HUDEP-2 (cell line): ENCODE measurements around the gene ACACA.
"Not testable (repeated sequence)": the region's sequence is repeated elsewhere in the genome, so short reads cannot be mapped to it uniquely, and the experiment has no call there.

ENCODE experiments used
- DNase-seq, 76 experiments: peaks; one replicate each; lab custom pipeline; 2025; ENCODE audit not compliant: unreplicated experiment in 76 of 76; lab: John Stamatoyannopoulos, UW

Gene ACACA

DNA sequence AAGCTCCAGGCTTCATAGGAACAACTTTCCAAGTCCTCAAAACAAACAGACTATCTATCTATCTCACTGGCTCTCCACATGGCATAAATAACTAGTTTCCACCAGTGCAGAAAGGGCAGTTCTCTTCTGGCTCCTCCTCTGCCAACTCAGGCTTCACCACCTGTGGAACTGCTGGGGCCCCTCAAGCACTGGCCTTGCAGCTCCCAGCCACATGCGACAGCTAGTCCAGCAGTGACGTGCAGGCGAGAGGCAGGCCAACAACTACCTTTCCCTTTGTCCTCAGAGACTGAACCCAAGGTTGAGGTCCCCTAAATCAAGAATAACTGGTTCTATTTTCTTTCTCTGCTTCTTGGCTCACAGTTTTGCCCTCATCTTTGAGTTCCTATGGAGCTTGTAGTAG lies 320.3 kb downstream of the ACACA start:
- DNase-seq, result no peak

DNA sequence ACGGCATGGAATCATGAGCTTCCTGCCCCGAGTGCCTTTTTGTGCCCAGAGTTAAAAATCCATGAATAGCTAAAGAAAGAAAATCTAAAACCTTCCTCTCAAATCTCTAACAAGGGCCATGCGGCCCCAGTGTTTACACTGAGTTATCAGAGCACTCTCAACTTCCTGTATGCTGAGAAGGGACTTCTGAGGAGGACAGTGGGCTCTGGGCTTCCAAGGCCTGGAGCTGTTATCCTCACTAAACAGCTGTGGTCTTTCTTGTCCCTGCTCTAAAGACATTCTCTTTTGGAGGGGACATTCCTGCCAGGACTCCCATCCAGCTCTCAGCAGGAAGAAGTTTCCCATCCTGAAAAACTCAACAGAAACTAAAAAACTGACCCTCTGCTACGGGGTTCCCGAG lies 322.3 kb downstream of the ACACA start:
- DNase-seq, result no peak

DNA sequence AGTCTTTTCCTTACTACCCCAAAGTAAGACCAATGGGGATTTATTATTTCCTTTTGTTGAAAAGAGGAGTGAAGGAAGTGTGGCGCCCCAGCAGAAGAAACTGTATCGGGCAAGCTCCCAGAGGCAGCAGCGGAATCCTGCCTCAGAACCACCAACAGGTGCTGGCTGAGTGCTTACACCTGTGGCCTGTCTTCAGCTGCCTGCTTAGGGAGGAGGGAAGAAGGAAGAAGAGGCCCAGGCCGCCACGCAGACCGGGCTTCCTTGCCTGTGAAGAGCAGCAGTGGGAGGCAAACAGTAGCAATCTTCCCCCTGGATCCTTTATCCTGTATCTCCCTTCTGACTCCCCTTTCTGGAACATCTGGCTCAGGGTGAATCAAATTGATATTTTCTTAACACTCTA lies 323.2 kb downstream of the ACACA start:
- DNase-seq, result no peak

DNA sequence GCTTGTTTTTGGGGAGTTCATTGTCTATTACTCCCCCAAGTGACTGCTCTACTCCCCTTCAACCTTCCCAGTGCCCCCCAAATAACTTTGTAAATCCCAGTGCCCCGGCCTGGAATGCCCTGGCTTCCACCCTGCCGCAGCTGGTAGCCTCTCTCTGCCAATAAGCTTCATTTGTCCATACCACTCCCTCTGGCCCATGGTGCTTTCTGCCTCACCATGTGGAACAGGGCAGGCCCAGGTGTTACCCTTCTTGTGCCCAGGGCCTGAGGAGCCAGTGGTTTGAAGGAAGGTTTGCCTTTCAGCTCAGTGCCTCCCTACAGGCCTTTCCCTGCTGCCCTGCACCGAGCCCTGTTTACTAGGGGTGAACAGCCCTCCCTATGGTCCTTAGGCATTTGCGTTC lies 323.7 kb downstream of the ACACA start:
- DNase-seq, result no peak

DNA sequence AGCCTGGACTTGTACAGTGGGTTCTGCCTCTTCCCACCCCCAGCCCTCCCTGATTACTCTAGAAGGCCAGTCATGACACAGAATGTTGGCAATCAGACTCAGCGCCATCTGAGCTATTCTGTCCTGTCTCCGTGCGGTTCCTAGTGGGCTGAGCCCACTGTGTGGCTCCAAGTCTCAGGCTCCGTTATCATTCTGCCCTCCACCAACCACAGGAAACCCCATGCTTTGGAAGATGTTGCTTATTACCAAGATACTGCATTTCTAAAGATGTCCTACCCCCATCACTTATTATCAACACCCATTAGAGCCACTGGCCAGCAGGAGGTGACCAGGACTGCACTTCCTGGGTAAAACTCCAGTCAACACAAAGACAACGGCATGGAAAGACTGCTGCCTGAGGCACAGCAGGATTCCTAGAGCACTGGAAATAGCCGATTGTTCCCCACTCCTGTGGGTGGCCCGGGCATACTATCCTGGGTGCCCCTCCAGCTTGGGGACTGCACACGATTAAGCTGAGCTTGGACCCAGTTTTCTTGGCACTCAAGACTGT lies 324.2 kb downstream of the ACACA start:
- no peak for DNase-seq

DNA sequence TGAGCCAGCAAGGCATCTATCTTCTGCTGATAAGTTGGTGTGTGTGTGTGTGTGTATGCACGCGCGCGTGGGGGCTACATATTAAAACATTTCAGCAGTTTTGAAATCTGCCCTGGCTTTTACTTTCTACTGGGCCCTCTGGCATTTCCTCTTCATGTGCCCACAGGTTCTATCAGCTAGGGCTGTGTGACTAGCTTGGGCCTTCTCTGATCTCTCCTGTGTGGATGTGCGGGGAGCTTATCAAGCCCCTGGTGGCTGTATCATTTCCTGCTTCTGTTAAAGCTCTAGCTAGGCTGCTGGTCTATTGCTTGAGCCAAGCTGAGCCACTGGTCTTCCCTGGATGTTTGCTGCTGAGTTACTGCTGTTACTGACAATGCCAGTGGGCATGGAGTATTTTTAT lies 325.3 kb downstream of the ACACA start:
- peak in 6 of 76 experiments; percentile 1 to 11 (median 6) for DNase-seq

DNA sequence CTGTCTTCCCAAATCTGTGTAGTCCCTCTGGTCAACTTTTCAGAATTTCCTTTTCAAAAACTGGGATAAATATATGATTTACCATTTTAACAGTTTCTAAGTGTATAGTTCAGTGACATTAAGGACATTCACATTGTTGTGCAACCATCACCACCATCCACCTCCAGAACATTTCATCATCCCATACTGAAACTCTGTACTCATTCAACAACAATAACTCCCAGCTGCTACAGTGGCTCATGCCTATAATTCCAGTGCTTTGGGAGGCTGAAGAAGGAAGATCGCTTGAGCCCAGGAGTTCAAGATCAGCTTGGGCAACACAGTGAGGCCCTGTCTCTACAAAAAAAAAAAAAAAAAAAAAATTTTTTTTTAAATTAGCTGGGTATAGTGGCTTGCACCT lies 326.9 kb downstream of the ACACA start:
- no peak for DNase-seq

DNA sequence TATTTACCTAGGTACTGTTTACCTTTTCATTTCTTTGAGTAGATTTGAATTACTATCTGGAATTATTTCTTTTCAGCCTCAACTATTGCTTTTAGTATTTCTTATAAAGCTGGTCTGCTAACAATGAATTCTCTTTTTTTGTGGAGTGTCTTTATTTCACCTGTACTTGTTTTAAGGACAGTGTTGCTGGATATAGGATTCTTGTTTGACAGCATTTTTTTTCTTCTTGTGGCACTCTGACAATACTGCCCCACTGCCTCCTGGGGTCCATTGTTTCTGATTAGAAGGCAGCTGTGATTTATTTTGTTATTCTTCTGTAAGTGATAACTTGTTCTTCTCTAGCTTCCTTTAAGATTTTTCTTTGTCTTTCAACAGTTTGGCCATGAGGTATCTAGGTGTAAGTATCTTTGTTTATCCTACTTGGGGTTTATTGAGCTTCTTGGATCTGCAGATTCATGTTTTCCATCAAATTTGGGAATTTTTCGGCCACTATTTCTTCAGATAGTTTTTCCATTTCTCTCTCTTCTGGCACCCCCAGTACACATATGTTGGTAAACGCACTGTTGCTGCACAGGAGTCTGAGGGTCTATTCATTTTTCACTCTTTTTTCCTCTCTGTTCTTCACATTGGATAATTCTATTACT lies 327.4 kb downstream of the ACACA start:
- no peak for DNase-seq

DNA sequence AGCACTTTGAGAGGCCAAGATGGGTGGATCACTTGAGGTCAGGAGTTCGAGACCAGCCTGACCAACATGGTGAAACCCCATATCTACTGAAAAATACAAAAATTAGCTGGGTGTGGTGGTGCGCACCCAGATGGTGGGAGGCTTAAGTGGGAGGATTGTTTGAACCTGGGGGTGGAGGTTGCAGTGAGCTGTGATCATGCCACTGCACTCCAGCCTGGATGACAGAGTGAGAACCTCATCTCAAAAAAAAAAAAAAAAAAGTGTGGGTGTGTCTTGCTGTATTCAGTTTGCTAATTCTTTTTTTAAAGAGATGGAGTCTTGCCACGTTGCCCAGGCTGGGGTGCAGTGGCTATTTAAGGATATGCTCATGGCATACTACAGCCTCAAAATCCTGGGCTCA lies 333.2 kb downstream of the ACACA start:
- not testable (repeated sequence) for DNase-seq

DNA sequence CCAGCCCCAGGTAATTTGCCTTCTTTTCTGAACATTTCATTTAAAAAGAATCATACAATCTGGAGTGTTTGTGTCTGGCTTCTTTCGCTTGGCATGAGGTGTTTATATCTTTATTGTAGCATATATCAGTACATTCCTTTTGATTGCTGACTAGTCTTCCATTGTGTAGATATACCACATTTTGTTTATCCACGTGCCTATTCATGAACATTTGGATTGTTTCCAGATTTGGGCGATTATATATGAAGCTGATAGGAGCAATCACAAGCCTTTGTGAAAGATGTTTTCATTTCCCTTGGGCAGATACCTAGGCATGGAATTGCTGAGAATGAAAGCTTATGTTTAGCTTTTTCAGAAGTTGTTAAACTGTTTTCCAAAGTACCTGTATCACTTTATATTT lies 337.5 kb downstream of the ACACA start:
- no peak for DNase-seq

DNA sequence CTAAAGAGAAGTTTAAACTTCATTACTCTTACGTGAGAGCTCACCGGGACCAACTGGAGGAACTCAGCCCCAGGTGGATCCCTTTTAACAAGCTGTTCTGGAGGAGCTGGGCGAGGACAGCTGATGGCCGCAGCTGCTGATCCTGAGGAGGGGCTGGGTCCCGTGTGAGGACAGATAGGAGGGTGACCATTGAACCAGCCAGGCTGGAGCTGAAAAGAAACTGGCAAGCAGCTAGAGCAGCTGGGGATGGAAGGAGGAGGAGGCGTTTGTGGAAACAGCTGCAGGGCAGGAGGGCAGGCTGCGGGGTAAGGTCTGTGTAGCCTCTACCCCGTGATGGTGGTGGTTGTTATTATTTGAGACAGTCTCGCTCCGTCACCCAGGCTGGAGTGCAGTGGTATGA lies 338.4 kb downstream of the ACACA start:
- DNase-seq, result no peak

DNA sequence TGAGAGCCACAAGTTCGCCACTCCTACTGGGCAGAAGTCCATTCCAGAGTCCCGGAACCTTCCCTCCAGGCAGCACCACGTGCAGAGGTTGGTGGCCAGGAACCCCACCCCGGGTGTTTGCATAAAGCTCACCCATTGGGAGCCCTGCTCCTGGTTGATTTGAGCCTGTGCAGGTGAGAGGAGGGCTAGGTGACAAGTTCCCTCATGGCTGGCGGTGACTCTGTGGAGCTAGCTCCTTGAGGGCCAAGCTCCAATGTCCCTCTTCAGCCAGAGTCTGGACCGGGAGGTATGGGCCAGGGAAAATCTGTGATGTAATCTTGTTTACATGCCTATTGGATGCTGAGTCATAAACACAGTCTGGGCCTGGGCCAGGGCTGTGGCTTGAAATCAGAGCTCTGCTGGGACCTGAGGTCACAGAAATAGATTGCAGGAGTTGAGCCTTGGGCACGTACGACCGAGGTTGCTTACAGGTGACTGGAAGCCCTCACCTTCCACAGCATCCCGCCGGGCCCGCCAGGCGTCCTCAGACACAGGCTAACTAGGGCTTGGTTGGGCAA lies 339.0 kb downstream of the ACACA start:
- DNase-seq, result peak in 18 of 76 experiments; percentile 2 to 45 (median 10)

DNA sequence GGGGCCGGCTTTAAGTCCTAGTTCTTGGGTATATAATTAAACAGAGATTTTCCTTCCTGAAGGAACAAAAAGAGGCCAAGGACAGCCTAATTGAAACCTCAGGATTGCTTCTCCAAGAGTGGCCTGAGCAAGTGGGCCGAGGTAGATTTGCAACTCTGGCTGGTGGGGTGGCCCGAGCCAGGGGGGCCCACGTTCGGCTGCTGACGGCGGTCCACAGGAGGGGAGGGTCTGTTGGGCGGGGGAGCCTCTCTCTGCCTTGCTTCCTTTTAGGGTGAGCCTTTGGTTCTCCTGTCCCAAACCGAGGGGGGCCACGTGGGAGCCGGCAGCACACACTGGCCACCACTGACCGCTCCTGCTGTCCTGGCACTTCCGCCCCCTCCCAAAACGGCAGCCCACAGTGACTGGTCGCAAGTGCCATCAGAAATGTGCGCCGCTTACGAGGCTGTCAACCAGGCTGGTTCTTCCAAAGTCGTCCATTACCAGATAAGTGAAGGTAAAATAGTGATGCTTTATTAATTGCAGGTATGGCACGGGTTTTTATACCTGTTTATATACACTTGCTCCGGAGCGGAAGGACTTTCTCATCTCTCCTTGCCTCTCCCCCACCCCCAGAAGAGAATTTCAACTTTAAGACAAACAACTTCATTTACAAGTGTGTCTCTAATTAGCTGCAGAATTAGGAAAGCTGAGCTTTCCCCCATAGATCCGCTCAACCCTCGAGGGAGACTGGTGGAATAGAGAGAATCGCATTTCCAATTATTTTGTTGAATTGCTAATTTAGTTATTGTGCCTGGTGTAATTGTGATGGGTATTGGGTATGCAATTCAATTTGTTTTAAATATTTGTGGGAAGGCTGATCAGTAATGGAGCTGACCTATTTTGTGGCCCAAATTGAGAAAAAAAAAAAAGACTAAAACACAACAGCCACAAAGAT lies 340.0 kb downstream of the ACACA start:
- DNase-seq, result no peak

DNA sequence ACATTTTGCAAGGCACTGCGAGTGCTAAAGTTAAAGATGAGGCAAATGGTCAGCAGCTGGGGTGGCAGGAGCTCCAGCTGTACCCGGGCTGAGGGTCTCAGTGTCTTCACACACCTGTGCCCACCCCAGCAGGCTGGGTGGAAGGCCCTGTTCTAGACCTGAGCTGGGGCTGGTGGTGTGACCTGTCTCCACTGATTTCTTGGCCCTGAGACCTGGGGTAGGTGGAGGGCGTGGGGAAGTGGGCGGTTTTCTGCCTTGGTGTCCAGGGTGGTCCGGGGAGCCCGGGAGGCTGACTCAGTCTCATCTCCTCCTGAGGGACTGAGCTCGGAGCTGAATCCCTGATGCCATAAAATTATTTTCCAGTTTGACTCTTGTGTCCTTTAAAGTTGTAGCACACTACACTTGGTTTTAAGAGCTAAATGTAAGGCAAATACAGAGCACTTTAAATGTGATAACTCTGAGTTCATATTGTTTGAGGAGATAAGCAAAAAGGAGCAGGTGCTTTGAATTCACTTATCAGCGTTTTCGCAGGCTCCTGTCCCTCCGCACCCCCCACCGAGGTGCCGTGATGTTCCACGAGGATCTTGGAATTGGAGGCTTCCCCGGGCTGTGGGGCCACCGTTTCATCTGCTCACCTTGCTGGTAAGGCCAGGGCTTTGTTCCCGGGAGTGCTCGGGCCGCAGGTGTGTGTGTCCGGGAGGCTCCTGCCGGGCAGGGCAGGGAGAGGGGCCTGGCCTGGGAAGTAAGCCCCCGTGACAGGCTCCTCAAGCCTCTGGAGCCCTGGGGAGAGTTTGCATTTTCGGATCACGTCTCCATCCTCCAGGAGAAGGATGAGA lies 340.9 kb downstream of the ACACA start:
- no peak for DNase-seq

DNA sequence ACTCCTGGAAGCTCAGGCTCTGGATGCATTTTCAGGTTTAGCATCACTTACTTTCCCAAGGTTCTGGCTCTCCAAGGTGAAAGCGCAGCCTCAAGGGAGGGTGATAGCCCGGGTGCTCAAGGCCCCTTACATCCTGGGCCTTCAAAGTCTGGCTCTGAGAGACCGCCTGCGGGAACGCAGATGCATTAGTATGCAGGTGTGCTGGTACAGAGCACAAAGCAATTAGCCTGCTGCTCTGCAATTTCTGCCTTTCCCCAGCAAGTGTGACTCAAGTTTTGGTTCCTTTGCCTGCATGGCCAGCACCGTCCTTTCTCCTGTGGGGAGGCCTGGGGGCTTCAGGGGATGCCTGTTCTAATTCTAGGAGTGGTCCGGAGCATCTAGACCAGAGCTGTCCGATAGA lies 341.7 kb downstream of the ACACA start:
- DNase-seq, result no peak

DNA sequence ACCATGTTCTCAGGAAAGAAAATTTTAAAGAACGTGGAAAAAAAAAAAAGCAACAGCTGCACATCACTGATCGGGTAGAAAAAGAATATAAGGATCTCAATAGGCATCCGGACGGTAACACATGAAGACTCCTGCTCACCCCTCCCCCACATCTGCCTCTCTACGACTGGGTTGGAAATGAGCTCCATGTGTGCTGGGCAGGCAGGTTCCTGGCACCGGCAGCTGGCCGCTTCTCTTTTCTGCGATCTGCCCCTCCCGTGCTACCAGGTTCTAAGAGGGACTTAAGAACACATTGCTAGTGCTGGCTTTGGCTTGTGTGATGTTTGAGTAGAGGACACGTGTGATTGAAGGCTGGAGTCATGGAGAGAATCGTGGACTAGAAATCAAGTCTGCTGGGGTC lies 342.4 kb downstream of the ACACA start:
- DNase-seq, result no peak

DNA sequence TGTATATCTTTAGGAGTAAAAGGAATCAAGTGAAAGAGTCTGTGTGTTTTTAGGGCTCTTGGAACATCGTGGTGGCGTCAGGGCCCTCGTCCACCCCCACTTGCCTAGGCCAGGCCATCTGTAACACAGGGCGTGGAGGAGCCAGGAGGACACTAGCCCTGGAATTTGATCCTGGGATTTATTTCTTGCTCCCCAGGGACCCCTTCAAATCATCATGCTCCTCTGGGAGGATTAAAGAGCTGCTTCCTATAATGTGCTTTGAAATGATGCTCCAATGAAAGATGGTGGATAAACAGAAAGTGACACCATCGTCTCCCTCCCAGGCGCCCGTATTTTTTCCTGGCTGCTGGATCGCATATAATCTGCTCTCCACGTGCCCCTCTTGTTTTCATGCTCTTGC lies 344.6 kb downstream of the ACACA start:
- DNase-seq, result no peak

DNA sequence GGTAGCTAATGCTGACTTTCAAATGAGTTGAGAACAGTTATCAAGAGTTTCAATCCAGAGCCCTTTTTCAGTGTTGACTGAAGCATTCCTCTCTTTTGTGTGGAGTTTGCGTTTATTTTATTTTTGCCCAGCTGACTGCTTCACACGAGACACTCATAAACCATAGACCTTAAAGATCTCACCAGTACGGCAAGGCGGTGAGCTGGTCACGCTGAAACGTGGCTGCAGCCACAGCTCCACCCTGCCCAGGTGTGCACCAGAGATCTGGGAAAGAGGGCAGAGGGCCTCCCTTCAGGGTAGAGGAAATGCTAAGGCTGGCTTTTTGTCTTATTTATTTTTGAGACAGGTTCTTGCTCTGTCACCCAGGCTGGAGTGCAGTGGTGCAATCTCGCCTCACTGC lies 345.7 kb downstream of the ACACA start:
- DNase-seq, result no peak

DNA sequence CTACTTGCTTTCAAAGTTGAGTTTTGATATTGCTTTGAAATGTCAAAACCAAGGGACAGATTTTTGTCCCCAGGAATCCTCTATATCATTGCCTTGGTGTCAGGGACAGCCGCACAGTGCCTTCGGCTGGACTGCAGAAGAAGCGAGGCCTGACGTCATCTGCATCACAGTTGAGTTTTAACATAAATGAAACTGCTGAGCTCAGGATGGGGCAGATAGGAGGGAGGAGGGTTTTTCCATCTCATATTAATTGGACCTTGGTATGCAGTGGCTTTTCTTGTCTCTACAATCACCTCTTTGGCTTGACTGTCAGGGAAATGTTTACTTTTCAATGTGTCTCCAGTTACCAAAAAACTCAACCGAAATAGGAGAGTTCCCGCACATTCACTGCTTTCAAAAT lies 346.5 kb downstream of the ACACA start:
- DNase-seq, result no peak

DNA sequence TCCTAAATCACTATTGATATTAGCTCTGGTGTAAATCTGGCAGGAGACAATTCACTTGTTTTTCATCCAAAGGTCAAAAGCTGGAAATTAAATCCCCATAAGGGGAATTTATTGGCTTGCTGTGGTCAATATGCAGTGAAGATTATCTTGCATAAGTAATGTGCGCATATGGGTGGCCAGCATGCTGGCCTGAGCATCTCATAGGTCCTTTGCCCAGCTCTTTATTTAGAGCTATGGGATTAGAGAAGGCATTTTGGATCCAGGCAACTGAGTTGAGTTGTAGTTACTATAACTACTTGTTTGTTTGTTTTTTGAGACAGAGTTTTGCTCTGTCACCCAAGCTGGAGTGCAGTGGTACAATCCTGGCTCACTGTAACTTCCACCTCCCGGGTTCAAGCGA lies 347.1 kb downstream of the ACACA start:
- DNase-seq, result no peak

DNA sequence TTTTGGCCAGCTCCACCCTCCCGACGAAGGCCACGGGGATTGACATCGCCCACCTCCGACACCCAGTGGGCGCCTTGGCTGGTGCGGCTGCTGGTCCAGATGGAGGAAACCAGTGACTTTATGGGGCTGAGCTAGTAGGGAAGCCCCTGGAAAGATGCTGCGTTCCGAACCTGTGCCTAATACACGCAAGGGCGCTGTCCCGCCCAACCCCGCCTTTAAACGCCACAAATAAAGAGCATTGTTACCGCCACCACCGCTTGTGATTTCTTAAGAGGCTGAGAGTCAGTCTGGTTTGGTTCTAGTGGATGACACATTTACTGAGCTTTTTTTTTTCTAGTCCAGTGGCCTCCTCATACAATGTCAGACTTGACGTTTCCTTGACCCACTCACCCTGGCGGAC lies 350.0 kb downstream of the ACACA start:
- DNase-seq, result no peak
